ENCODE results near the gene NGF.

GRCh38 chr1:115343200-115343737 lies 5.2 kb upstream of the NGF start:
- TF ChIP-seq TCF4 (CRISPR knock-in tag; IDR thresholded peaks at IDR 0.05; ENCODE audit: borderline replicate concordance) (no peak), PATZ1 (CRISPR knock-in tag; IDR thresholded peaks at IDR 0.05; ENCODE audit: borderline replicate concordance) (no peak), POU6F1 (CRISPR knock-in tag; IDR thresholded peaks at IDR 0.05; ENCODE audit: borderline replicate concordance, low read depth) (no peak), ZNF565 (CRISPR knock-in tag; conservative IDR thresholded peaks at IDR 0.05; ENCODE audit: low read depth) (no peak), BACH2 (CRISPR knock-in tag; IDR thresholded peaks at IDR 0.05; ENCODE audit: borderline replicate concordance) (no peak), ZNF70 (CRISPR knock-in tag; IDR thresholded peaks at IDR 0.05) (no peak), ISL1 (CRISPR knock-in tag; IDR thresholded peaks at IDR 0.05) (no peak), OSR1 (CRISPR knock-in tag; IDR thresholded peaks at IDR 0.05) (no peak)

Data from SK-N-SH treated with all-trans-retinoic acid at 6 μM for 48 hours (cell line).